Smooth muscle cell (in vitro differentiated cells): ENCODE results near the gene CRTC1. TPM values are rescaled to one million over a fixed set of nuclear protein-coding genes. Genes with fewer than 3 reads are reported as not detected.

ENCODE experiments used
- DNase-seq: peaks from one replicate; lab custom pipeline; 2025; ENCODE audit not compliant: unreplicated experiment; lab: John Stamatoyannopoulos, UW
- H2AFZ ChIP-seq: fragments of 200-600 bp; sonication (generic); 2 replicates; pipeline ENCODE4 v1.6.0; 2016; ENCODE audit warnings: antibody characterized with exemption, low read depth, mild to moderate bottlenecking
- H3F3A ChIP-seq: fragments of 200-600 bp; sonication (generic); 2 replicates; pipeline ENCODE4 v1.6.0; 2017; ENCODE audit warnings: antibody characterized with exemption, low read depth
- H3K27ac ChIP-seq: fragments of 200-600 bp; sonication (generic); 2 replicates; pipeline ENCODE4 v1.5.1; 2016; ENCODE audit warnings: low read depth, mild to moderate bottlenecking
- H3K27me3 ChIP-seq: fragments of 200-600 bp; sonication (generic); 2 replicates; pipeline ENCODE4 v1.6.1; 2016; ENCODE audit warnings: low read depth, mild to moderate bottlenecking
- H3K36me3 ChIP-seq: fragments of 200-600 bp; sonication (generic); 2 replicates; pipeline ENCODE4 v1.5.1; 2016; ENCODE audit warnings: low read depth
- H3K4me1 ChIP-seq: fragments of 200-600 bp; sonication (generic); 2 replicates; pipeline ENCODE4 v1.5.1; 2016; ENCODE audit warnings: low read depth
- H3K4me2 ChIP-seq: fragments of 200-600 bp; sonication (generic); 2 replicates; pipeline ENCODE4 v1.6.0; 2016; ENCODE audit warnings: mild to moderate bottlenecking
- H3K4me3 ChIP-seq: fragments of 200-600 bp; sonication (generic); 2 replicates; pipeline ENCODE4 v1.5.1; 2016; ENCODE audit warnings: mild to moderate bottlenecking
- H3K79me2 ChIP-seq: fragments of 200-600 bp; sonication (generic); 2 replicates; pipeline ENCODE4 v1.6.0; 2016; ENCODE audit warnings: low read depth, mild to moderate bottlenecking
- H3K9ac ChIP-seq: fragments of 200-600 bp; sonication (generic); 2 replicates; pipeline ENCODE4 v1.6.0; 2016; ENCODE audit warnings: low read depth
- H3K9me3 ChIP-seq: fragments of 200-600 bp; sonication (generic); replicated peaks from 2 replicates; pipeline ENCODE4 v1.5.1; 2016; ENCODE audit warnings: low read depth
- H4K20me1 ChIP-seq: fragments of 200-600 bp; sonication (generic); 2 replicates; pipeline ENCODE4 v1.6.0; 2016; ENCODE audit warnings: low read depth
- CTCF ChIP-seq: fragments of 200-600 bp; sonication (generic); IDR thresholded peaks from 2 replicates; pipeline ENCODE4 v1.5.1; 2017; ENCODE audit warnings: borderline replicate concordance, mild to moderate bottlenecking, antibody characterized with exemption; ENCODE audit not compliant: insufficient read depth, poor library complexity, severe bottlenecking
- WGBS: methylation state at CpG from one replicate; pipeline ENCODE4 v1.1.7; 2016; ENCODE audit warnings: low lambda C conversion rate; 5-methylcytosine and 5-hydroxymethylcytosine counted together
- polyA plus RNA-seq: library from polyadenylated mRNA; unstranded; fragments of >200 nt; fragmentation: Nextera tagmentation; extraction: Ambion mirVana; gene quantifications from 2 replicates; pipeline ENCODE4 v1.2.1, GENCODE V29; 2016
- total RNA-seq: library from RNA; depleted of rRNA; stranded (reverse); fragments of >200 nt; gene quantifications from 2 replicates; pipeline ENCODE4 v1.2.3, GENCODE V29; 2014

Gene CRTC1
- total and polyA plus RNA-seq, 2 experiments from 2014 or later = 1.6 to 3.1 TPM

GRCh38 chr19:18712981-18713380 lies 29.5 kb downstream of the CRTC1 start:
- 12% methylated on average over 5 of the region's 5 CpGs for WGBS
- Histone ChIP-seq H3K27me3 (no peaks in the 10 kb centered on the region), H3K27ac (no peak overlapping the region), H2AFZ (no peak overlapping the region), H3K4me2 (no peak overlapping the region), H3F3A (no peaks in the 10 kb centered on the region), H3K36me3 (no peaks in the 10 kb centered on the region), H3K79me2 (peaks cover 10% of the 10 kb centered on the region), H3K4me1 (no peaks in the 10 kb centered on the region), H3K4me3 (no peak overlapping the region), H4K20me1 (peaks cover 90% of the 10 kb centered on the region), H3K9ac (no peak overlapping the region), H3K9me3 (no peaks in the 10 kb centered on the region)
- no peak for DNase-seq
- no peak for TF ChIP-seq CTCF

GRCh38 chr19:18713550-18714117 lies 30.2 kb downstream of the CRTC1 start:
- Histone ChIP-seq H4K20me1 (peaks cover 87% of the 10 kb centered on the region), H3K27ac (no peak overlapping the region), H3F3A (no peaks in the 10 kb centered on the region), H3K27me3 (no peaks in the 10 kb centered on the region), H3K4me1 (no peaks in the 10 kb centered on the region), H3K36me3 (no peaks in the 10 kb centered on the region), H3K4me3 (no peak overlapping the region), H3K9ac (no peak overlapping the region), H3K4me2 (no peak overlapping the region), H2AFZ (no peak overlapping the region), H3K79me2 (peaks cover 5% of the 10 kb centered on the region), H3K9me3 (no peaks in the 10 kb centered on the region)
- WGBS = 95% methylated on average over 18 of the region's 18 CpGs
- no peak for TF ChIP-seq CTCF
- no peak for DNase-seq

GRCh38 chr19:18715416-18715815 lies 31.9 kb downstream of the CRTC1 start:
- Histone ChIP-seq H4K20me1 (peaks cover 81% of the 10 kb centered on the region), H3K4me1 (no peaks in the 10 kb centered on the region), H3K4me2 (no peak overlapping the region), H3K4me3 (no peak overlapping the region), H3F3A (no peaks in the 10 kb centered on the region), H3K27ac (no peak overlapping the region), H3K9me3 (no peaks in the 10 kb centered on the region), H3K36me3 (no peaks in the 10 kb centered on the region), H3K27me3 (no peaks in the 10 kb centered on the region), H3K9ac (no peak overlapping the region), H2AFZ (no peak overlapping the region), H3K79me2 (peaks cover 5% of the 10 kb centered on the region)
- DNase-seq = no peak
- 95% methylated on average over 5 of the region's 5 CpGs for WGBS
- no peak for TF ChIP-seq CTCF

- no peak overlapping the region for H2AFZ ChIP-seq
- H3K9me3 ChIP-seq = no peaks in the 10 kb centered on the region
- DNase-seq = no peak
- TF ChIP-seq CTCF = no peak
- H3K27me3 ChIP-seq = no peaks in the 10 kb centered on the region
- peaks cover 67% of the 10 kb centered on the region for H4K20me1 ChIP-seq
- H3K79me2 ChIP-seq = peaks cover 5% of the 10 kb centered on the region
- WGBS = 90% methylated on average over 6 of the region's 6 CpGs
- no peaks in the 10 kb centered on the region for H3F3A ChIP-seq
- H3K4me1 ChIP-seq = no peaks in the 10 kb centered on the region
- no peak overlapping the region for H3K9ac ChIP-seq
- H3K36me3 ChIP-seq = no peaks in the 10 kb centered on the region
- no peak overlapping the region for H3K27ac ChIP-seq
- no peak overlapping the region for H3K4me3 ChIP-seq
- no peak overlapping the region for H3K4me2 ChIP-seq
Measured at GRCh38 chr19:18716857-18717256, 33.4 kb downstream of the CRTC1 start.
